Loucy (cell line): ENCODE results near the gene CTNND2.

Experiments used
- H2AFZ ChIP-seq: fragments of 200-600 bp; sonication (generic); 2 replicates; pipeline ENCODE4 v1.6.0; 2016; ENCODE audit warnings: antibody characterized with exemption, mild to moderate bottlenecking, low read length, moderate library complexity
- H3F3A ChIP-seq: fragments of 200-600 bp; 2 replicates; pipeline ENCODE4 v1.6.0; 2016; ENCODE audit warnings: antibody characterized with exemption, low read depth, mild to moderate bottlenecking
- H3K27me3 ChIP-seq: fragments of 200-600 bp; sonication (generic); 2 replicates; pipeline ENCODE4 v1.6.1; 2014; ENCODE audit warnings: low read length, mild to moderate bottlenecking; ENCODE audit not compliant: insufficient read depth, poor library complexity, severe bottlenecking
- H3K36me3 ChIP-seq: fragments of 200-600 bp; sonication (generic); 2 replicates; pipeline ENCODE4 v1.6.1; 2016; ENCODE audit warnings: low read length; ENCODE audit not compliant: insufficient read depth
- H3K4me1 ChIP-seq: fragments of 200-600 bp; sonication (generic); 2 replicates; pipeline ENCODE4 v1.5.1; 2014; ENCODE audit warnings: low read length, mild to moderate bottlenecking; ENCODE audit not compliant: insufficient read depth, poor library complexity, severe bottlenecking
- H3K4me2 ChIP-seq: fragments of 200-600 bp; sonication (generic); 2 replicates; pipeline ENCODE4 v1.6.0; 2014; ENCODE audit warnings: antibody characterized with exemption, low read length, low read depth, mild to moderate bottlenecking; ENCODE audit not compliant: poor library complexity, severe bottlenecking
- H3K4me3 ChIP-seq: fragments of 200-600 bp; sonication (generic); 2 replicates; pipeline ENCODE4 v1.5.1; 2014; ENCODE audit warnings: low read length, mild to moderate bottlenecking, mixed read lengths; ENCODE audit not compliant: poor library complexity, severe bottlenecking
- H3K79me2 ChIP-seq: fragments of 200-600 bp; sonication (generic); 2 replicates; pipeline ENCODE4 v1.6.1; 2014; ENCODE audit warnings: low read length; ENCODE audit not compliant: insufficient read depth
- H3K9ac ChIP-seq: fragments of 200-600 bp; sonication (generic); 2 replicates; pipeline ENCODE4 v1.6.0; 2014; ENCODE audit warnings: mild to moderate bottlenecking, low read depth, low read length, moderate library complexity; ENCODE audit not compliant: poor library complexity, severe bottlenecking
- H3K9me2 ChIP-seq: fragments of 200-600 bp; sonication (generic); replicated peaks from 2 replicates; pipeline ENCODE4 v1.6.1; 2016; ENCODE audit warnings: low read depth, low read length, mixed read lengths
- H3K9me3 ChIP-seq: fragments of 200-600 bp; sonication (generic); 2 replicates; pipeline ENCODE4 v1.6.1; 2014; ENCODE audit warnings: mild to moderate bottlenecking, antibody characterized with exemption, low read length, low read depth; ENCODE audit not compliant: insufficient read depth
- H4K20me1 ChIP-seq: fragments of 200-600 bp; sonication (generic); 2 replicates; pipeline ENCODE4 v1.6.0; 2014; ENCODE audit warnings: antibody characterized with exemption, low read length, mild to moderate bottlenecking; ENCODE audit not compliant: insufficient read depth, poor library complexity, severe bottlenecking
- EZH2phosphoT487 ChIP-seq: fragments of 200-600 bp; IDR thresholded peaks from 2 replicates; pipeline ENCODE4 v1.6.1; 2018; ENCODE audit warnings: antibody characterized with exemption, mild to moderate bottlenecking, moderate library complexity, borderline replicate concordance
- TF ChIP-seq, protein P1 (sequence below): fragments of 200-600 bp; sonication (generic); conservative IDR thresholded peaks from 2 replicates; pipeline ENCODE4 v1.5.1; 2014; ENCODE audit warnings: mild to moderate bottlenecking, antibody characterized with exemption, low read length

The CTNND2 gene

DNA sequence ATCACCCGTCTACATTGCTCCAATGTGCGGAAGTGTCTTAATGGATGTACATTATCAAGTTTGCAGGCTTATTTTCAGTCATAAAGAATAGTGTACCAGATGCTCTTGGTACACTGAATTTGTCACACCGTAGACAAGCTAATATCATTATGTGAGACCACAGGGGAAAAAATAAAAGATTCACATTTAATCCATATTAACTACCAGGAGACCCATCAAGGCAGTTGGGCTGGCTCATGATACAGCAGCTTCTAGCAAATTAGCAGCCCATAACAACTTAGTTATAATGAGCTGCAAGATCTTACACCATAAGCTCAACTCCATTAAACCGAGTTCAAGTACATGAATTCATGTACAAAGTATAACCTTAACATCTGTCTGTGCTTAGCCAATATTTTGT lies 324.9 kb downstream of the CTNND2 start:
- Histone ChIP-seq H3K27me3 (no peaks in the 10 kb centered on the region), H3K36me3 (no peaks in the 10 kb centered on the region), H2AFZ (no peak overlapping the region), H3K4me1 (no peaks in the 10 kb centered on the region), H3K9me3 (no peaks in the 10 kb centered on the region), H3K4me3 (no peak overlapping the region), H3F3A (no peaks in the 10 kb centered on the region), H3K9me2 (no peaks in the 10 kb centered on the region), H3K4me2 (no peak overlapping the region), H3K79me2 (no peaks in the 10 kb centered on the region), H3K9ac (no peak overlapping the region), H4K20me1 (no peaks in the 10 kb centered on the region)
- no peak for TF ChIP-seq EZH2phosphoT487
- TF ChIP-seq, protein P1, sequence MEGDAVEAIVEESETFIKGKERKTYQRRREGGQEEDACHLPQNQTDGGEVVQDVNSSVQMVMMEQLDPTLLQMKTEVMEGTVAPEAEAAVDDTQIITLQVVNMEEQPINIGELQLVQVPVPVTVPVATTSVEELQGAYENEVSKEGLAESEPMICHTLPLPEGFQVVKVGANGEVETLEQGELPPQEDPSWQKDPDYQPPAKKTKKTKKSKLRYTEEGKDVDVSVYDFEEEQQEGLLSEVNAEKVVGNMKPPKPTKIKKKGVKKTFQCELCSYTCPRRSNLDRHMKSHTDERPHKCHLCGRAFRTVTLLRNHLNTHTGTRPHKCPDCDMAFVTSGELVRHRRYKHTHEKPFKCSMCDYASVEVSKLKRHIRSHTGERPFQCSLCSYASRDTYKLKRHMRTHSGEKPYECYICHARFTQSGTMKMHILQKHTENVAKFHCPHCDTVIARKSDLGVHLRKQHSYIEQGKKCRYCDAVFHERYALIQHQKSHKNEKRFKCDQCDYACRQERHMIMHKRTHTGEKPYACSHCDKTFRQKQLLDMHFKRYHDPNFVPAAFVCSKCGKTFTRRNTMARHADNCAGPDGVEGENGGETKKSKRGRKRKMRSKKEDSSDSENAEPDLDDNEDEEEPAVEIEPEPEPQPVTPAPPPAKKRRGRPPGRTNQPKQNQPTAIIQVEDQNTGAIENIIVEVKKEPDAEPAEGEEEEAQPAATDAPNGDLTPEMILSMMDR: no peak

DNA sequence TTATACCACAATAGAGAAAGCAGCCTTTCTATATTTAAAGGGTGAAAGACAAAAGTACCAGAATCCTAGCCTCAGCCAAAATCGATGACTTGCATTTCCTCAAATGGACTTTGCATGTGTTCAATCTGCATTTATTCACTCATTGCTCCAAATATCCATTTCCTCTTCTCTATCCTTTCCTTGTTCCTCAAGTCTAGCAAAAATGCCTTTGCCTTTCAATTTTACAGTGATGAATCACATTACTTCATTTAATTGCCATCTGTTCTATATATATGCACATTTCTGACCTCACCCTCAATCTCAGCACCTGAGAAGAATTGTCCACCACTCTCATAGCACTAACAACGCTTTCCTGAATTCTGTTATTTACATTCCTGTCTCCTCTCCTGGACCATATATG lies 329.5 kb downstream of the CTNND2 start:
- no peak overlapping the region for H3K4me3 ChIP-seq
- no peaks in the 10 kb centered on the region for H3K79me2 ChIP-seq
- H2AFZ ChIP-seq: no peak overlapping the region
- H3K27me3 ChIP-seq: no peaks in the 10 kb centered on the region
- no peaks in the 10 kb centered on the region for H3K9me3 ChIP-seq
- no peak overlapping the region for H3K4me2 ChIP-seq
- H3K4me1 ChIP-seq: no peaks in the 10 kb centered on the region
- no peaks in the 10 kb centered on the region for H3K36me3 ChIP-seq
- TF ChIP-seq EZH2phosphoT487: no peak
- TF ChIP-seq, protein P1: no peak
- no peaks in the 10 kb centered on the region for H3F3A ChIP-seq
- H3K9ac ChIP-seq: no peak overlapping the region
- no peaks in the 10 kb centered on the region for H3K9me2 ChIP-seq
- no peaks in the 10 kb centered on the region for H4K20me1 ChIP-seq

DNA sequence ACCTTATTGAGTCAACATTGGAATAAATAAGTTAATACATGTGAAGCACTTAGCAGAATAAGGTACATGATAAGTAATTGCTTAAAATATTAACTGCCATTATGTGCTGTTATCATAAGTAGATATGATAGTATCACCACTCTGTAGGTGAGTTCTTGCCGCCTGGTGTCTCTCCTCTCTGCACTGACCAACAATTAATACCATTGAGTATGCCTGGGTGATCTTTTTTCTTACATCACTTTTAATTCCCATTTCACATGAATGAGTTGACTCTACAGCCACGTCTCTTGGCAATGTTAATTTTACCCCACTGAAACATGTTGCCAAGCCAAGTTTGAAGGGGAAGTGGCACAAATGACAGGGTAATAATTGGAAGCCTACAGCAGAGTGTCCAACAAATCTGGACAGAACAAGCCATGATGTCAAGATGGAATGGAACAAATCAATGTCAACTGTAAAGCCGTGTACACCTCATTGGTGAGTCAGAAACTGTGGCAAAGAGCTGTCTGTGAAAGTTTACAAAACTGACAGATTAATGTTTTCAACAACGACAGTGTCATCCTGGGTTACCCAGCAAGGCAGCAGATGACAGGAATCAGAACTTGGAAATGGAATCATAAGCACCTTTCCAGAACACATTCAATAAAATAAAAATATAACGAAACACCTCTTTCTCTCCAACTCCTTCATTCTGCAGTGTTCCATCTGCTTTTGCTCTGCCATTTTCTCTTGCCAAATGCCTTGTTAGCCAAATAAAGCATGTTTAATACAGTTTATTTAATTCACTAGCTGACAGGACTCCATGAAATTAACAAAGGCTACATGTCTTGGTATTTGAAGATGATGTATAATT lies 330.9 kb downstream of the CTNND2 start:
- Histone ChIP-seq H3F3A (no peaks in the 10 kb centered on the region), H3K9me2 (no peaks in the 10 kb centered on the region), H4K20me1 (no peaks in the 10 kb centered on the region), H3K4me3 (no peak overlapping the region), H3K36me3 (no peaks in the 10 kb centered on the region), H3K27me3 (no peaks in the 10 kb centered on the region), H3K79me2 (no peaks in the 10 kb centered on the region), H3K9ac (no peak overlapping the region), H2AFZ (no peak overlapping the region), H3K4me1 (no peaks in the 10 kb centered on the region), H3K4me2 (no peak overlapping the region), H3K9me3 (no peaks in the 10 kb centered on the region)
- no peak for TF ChIP-seq EZH2phosphoT487
- TF ChIP-seq, protein P1: no peak
